Measurements from ENCODE around the gene KRTAP3-2. TPM values are rescaled to one million over a fixed set of nuclear protein-coding genes. Genes with fewer than 3 reads are reported as not detected.

Gene KRTAP3-2
- total RNA-seq, 1 experiment from 2014 or later = not detected

DNA sequence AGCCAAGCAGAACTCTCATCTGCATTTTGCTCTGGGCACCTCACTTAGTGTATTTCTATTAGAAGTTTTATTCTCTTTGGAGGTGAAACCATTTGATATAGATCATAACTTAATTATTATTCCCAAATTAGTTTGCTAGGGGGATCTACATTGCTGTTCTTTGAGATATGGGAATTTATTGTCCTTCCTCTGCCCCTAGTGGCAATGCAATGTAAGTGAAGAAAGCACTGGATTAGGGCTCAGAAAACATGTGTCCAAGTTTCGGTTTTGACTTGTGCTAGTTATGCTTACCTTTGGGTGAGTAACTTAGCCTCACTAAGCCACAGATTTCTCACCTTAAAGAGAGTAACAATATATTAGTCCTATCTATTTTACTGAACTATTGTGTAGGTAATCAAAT is 35.9 kb downstream of the KRTAP3-2 start:
- intact Hi-C loops (cut with micrococcal nuclease) = no loop called here
- ChIA-PET POLR2A (no interaction called here), RAD21 (ENCODE audit: low non-redundant PET in 1 of 2, low total read pairs in 2 of 2, uncharacterized antibody in 2 of 2, unreplicated experiment in 2 of 2) (no interaction called here), CTCF (no interaction called here)
- Histone ChIP-seq H2AFZ (ENCODE audit: low read depth, low read length, poor library complexity, severe bottlenecking) (no peak overlapping the region), H3K4me2 (ENCODE audit: low read length) (no peak overlapping the region), H3K9ac (ENCODE audit: low read length) (no peak overlapping the region), H3K79me2 (ENCODE audit: insufficient read depth, low read length) (no peaks in the 10 kb centered on the region), H3K9me3 (ENCODE audit: control insufficient read depth in 1 of 2, insufficient read depth in 1 of 2, low read depth in 1 of 2, low read length in 2 of 2) (peaks cover 0 to 25% of the 10 kb centered on the region in 2 experiments; a peak in 1 of 4 replicates), H3K27me3 (ENCODE audit: insufficient read depth, low read length) (no peaks in the 10 kb centered on the region), H3K9me2 (ENCODE audit: insufficient read depth) (no peaks in the 10 kb centered on the region), H4K20me1 (ENCODE audit: insufficient read depth) (no peaks in the 10 kb centered on the region), H3K4me3 (replicated peaks in 1 of 2; ENCODE audit: low read depth in 1 of 2, low read length in 2 of 2) (no peak overlapping the region), H3K27ac (ENCODE audit: low read depth, low read length) (peak overlapping the region; percentile 39), H3K36me3 (ENCODE audit: control insufficient read depth in 1 of 2, insufficient read depth in 2 of 2, low read length in 2 of 2) (peaks cover 0 to 38% of the 10 kb centered on the region in 2 experiments; a peak in 2 of 4 replicates), H3K4me1 (ENCODE audit: control insufficient read depth in 1 of 2, insufficient read depth in 2 of 2, low read length in 2 of 2) (peaks cover 18 to 19% of the 10 kb centered on the region in 2 experiments)
- ATAC-seq = peak; percentile 58
- BruUV-seq (replicated peaks) = no TSS peak
- TF ChIP-seq, protein P1, sequence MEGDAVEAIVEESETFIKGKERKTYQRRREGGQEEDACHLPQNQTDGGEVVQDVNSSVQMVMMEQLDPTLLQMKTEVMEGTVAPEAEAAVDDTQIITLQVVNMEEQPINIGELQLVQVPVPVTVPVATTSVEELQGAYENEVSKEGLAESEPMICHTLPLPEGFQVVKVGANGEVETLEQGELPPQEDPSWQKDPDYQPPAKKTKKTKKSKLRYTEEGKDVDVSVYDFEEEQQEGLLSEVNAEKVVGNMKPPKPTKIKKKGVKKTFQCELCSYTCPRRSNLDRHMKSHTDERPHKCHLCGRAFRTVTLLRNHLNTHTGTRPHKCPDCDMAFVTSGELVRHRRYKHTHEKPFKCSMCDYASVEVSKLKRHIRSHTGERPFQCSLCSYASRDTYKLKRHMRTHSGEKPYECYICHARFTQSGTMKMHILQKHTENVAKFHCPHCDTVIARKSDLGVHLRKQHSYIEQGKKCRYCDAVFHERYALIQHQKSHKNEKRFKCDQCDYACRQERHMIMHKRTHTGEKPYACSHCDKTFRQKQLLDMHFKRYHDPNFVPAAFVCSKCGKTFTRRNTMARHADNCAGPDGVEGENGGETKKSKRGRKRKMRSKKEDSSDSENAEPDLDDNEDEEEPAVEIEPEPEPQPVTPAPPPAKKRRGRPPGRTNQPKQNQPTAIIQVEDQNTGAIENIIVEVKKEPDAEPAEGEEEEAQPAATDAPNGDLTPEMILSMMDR (IDR thresholded peaks at IDR 0.05 in 2 of 3, conservative IDR thresholded peaks at IDR 0.05 in 1 of 3; ENCODE audit: borderline replicate concordance in 1 of 3, insufficient read depth in 1 of 3, low read depth in 2 of 3, low read length in 2 of 3) = peak in 2 of 3 experiments; percentile 59 to 64; a peak in 4 of 6 replicates
- TF ChIP-seq RAD21 (IDR thresholded peaks at IDR 0.05; ENCODE audit: low read depth) (0 out of 2 replicates have a peak, but pooled peaks have one; percentile 21), SIN3A (IDR thresholded peaks at IDR 0.05; ENCODE audit: low read depth) (no peak)
- no peak for DNase-seq (ENCODE audit: low read depth, low spot score)

DNA sequence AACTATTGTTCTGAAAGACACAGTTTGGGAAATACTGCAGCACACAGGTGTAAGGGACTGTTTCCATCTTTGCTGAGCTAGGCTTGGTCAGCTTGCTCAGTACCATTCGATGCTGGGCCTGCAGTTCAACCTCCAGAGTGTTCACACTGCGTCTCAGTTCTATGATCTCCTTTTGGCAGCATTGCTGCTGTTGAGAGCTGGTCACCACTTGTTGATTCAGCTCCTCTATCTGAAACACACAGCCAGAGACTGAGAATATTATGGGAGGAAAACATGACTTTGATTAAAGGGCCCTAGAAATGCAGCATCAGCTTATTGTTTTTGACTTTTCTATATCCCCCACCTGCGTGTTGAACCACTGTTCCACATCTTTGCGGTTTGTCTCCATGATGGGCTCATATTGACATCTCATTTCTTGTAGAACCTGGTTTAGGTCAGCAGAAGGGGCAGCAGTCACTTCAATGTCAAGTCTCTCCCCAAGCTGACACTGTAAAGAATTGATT is 37.6 kb downstream of the KRTAP3-2 start:
- ChIA-PET POLR2A (no interaction called here), RAD21 (ENCODE audit: low non-redundant PET in 1 of 2, low total read pairs in 2 of 2, uncharacterized antibody in 2 of 2, unreplicated experiment in 2 of 2) (no interaction called here), CTCF (no interaction called here)
- Histone ChIP-seq H3K9me2 (ENCODE audit: insufficient read depth) (no peaks in the 10 kb centered on the region), H3K9me3 (ENCODE audit: control insufficient read depth in 1 of 2, insufficient read depth in 1 of 2, low read depth in 1 of 2, low read length in 2 of 2) (peaks cover 0 to 25% of the 10 kb centered on the region in 2 experiments; a peak in 1 of 4 replicates), H3K27ac (ENCODE audit: low read depth, low read length) (no peak overlapping the region), H3K27me3 (ENCODE audit: insufficient read depth, low read length) (no peaks in the 10 kb centered on the region), H2AFZ (ENCODE audit: low read depth, low read length, poor library complexity, severe bottlenecking) (no peak overlapping the region), H3K9ac (ENCODE audit: low read length) (no peak overlapping the region), H3K4me2 (ENCODE audit: low read length) (no peak overlapping the region), H3K79me2 (ENCODE audit: insufficient read depth, low read length) (no peaks in the 10 kb centered on the region), H4K20me1 (ENCODE audit: insufficient read depth) (no peaks in the 10 kb centered on the region), H3K4me1 (ENCODE audit: control insufficient read depth in 1 of 2, insufficient read depth in 2 of 2, low read length in 2 of 2) (peaks cover 36% of the 10 kb centered on the region in 2 experiments), H3K4me3 (replicated peaks in 1 of 2; ENCODE audit: low read depth in 1 of 2, low read length in 2 of 2) (no peak overlapping the region), H3K36me3 (ENCODE audit: control insufficient read depth in 1 of 2, insufficient read depth in 2 of 2, low read length in 2 of 2) (peaks cover 0 to 38% of the 10 kb centered on the region in 2 experiments; a peak in 2 of 4 replicates)
- BruUV-seq (replicated peaks) = no TSS peak
- DNase-seq (ENCODE audit: low read depth, low spot score) (no peak), ATAC-seq (no peak)
- TF ChIP-seq ZFX (IDR thresholded peaks at IDR 0.05) = no peak
- TF ChIP-seq SP1 (IDR thresholded peaks at IDR 0.05; ENCODE audit: low read depth) = no peak
- no peak for TF ChIP-seq ZBTB33 (IDR thresholded peaks at IDR 0.05; ENCODE audit: extremely low read depth, insufficient replicate concordance, low read length)
- TF ChIP-seq YY1 (IDR thresholded peaks at IDR 0.05; ENCODE audit: extremely low read depth, insufficient replicate concordance, low read depth, low read length) = no peak
- no peak for TF ChIP-seq ATF3 (IDR thresholded peaks at IDR 0.05)
- intact Hi-C loops (cut with micrococcal nuclease) = no loop called here

Measured in HCT116 (cell line).